Vagina (tissue), 2 donors: ENCODE results near the gene IRF6.

Source experiments
- POLR2A ChIP-seq, 2 donors: fragments of 450-650 bp; IDR thresholded peaks; one replicate each; pipeline ENCODE4 v1.6.1; 2017; ENCODE audit warnings: antibody characterized with exemption in 2 of 2, mild to moderate bottlenecking in 2 of 2, moderate library complexity in 2 of 2
- POLR2AphosphoS5 ChIP-seq, 2 donors: sonication (generic); formaldehyde crosslinking; IDR thresholded peaks; one replicate each; pipeline ENCODE4 v1.9.0; 2017; ENCODE audit warnings: antibody characterized with exemption in 2 of 2, mild to moderate bottlenecking in 2 of 2, low read depth in 1 of 2; ENCODE audit not compliant: insufficient read depth in 1 of 2
- TF ChIP-seq, protein P1 (sequence below), 3 experiments: fragments of 450-650 bp in 2 of 3; fragments of 200-600 bp in 1 of 3; sonication (generic) in 1 of 3; IDR thresholded peaks; one replicate each; pipeline ENCODE4 v1.5.1; 2017 to 2019; ENCODE audit warnings: antibody characterized with exemption in 3 of 3, mild to moderate bottlenecking in 2 of 3, moderate library complexity in 2 of 3

- TF ChIP-seq, protein P1, sequence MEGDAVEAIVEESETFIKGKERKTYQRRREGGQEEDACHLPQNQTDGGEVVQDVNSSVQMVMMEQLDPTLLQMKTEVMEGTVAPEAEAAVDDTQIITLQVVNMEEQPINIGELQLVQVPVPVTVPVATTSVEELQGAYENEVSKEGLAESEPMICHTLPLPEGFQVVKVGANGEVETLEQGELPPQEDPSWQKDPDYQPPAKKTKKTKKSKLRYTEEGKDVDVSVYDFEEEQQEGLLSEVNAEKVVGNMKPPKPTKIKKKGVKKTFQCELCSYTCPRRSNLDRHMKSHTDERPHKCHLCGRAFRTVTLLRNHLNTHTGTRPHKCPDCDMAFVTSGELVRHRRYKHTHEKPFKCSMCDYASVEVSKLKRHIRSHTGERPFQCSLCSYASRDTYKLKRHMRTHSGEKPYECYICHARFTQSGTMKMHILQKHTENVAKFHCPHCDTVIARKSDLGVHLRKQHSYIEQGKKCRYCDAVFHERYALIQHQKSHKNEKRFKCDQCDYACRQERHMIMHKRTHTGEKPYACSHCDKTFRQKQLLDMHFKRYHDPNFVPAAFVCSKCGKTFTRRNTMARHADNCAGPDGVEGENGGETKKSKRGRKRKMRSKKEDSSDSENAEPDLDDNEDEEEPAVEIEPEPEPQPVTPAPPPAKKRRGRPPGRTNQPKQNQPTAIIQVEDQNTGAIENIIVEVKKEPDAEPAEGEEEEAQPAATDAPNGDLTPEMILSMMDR (IDR thresholded peaks at IDR 0.05): no peak
- no peak for TF ChIP-seq POLR2A (IDR thresholded peaks at IDR 0.05)
- no peak for TF ChIP-seq POLR2AphosphoS5 (IDR thresholded peaks at IDR 0.05; ENCODE audit: insufficient read depth in 1 of 2, low read depth in 1 of 2)
Measured at GRCh38 chr1:209741193-209741592, 64.7 kb downstream of the IRF6 start.
